GM06990 (cell line): Measurements from ENCODE around the gene ZNF705A.
"Not testable (repeated sequence)": the region's sequence is repeated elsewhere in the genome, so short reads cannot be mapped to it uniquely, and the experiment has no call there.

ENCODE experiments used
- DNase-seq: peaks from one replicate; pipeline ENCODE4 v3.0.0-alpha.2; 2011; ENCODE audit not compliant: insufficient read length; ENCODE audit errors: extremely low read depth
- H3K27me3 ChIP-seq: replicated peaks from 2 replicates; pipeline ENCODE4 v1.6.0; 2011; ENCODE audit warnings: low read length; ENCODE audit not compliant: control insufficient read depth, insufficient read depth
- H3K36me3 ChIP-seq: 2 replicates; pipeline ENCODE4 v1.5.1; 2011; ENCODE audit warnings: low read length; ENCODE audit not compliant: control insufficient read depth, insufficient read depth
- H3K4me3 ChIP-seq: replicated peaks from 2 replicates; pipeline ENCODE4 v1.5.1; 2011; ENCODE audit warnings: low read depth, mild to moderate bottlenecking, control low read depth, low read length
- CTCF ChIP-seq: IDR thresholded peaks from 2 replicates; pipeline ENCODE4 v1.5.1; 2011; ENCODE audit warnings: low read length, control low read depth, mild to moderate bottlenecking, inconsistent platforms; ENCODE audit not compliant: insufficient read depth, poor library complexity, severe bottlenecking

Gene ZNF705A

GRCh38 chr12:8222303-8222702 is 65.5 kb downstream of the ZNF705A start:
- H3K27me3 ChIP-seq, H3K36me3 ChIP-seq: not testable (repeated sequence)

GRCh38 chr12:8223646-8224045 is 66.8 kb downstream of the ZNF705A start:
- not testable (repeated sequence) for H3K27me3 ChIP-seq, DNase-seq, H3K36me3 ChIP-seq, H3K4me3 ChIP-seq

More at GRCh38 chr12:8222303-8222702, 65.5 kb downstream of the ZNF705A start:
- H3K4me3 ChIP-seq, DNase-seq: not testable (repeated sequence)

- H3K4me3 ChIP-seq, H3K27me3 ChIP-seq, DNase-seq, H3K36me3 ChIP-seq: not testable (repeated sequence)
Measured at GRCh38 chr12:8224782-8225181, 68.0 kb downstream of the ZNF705A start.

GRCh38 chr12:8226355-8226754 is 69.5 kb downstream of the ZNF705A start:
- no peak for TF ChIP-seq CTCF
- Histone ChIP-seq H3K4me3 (no peak overlapping the region; the same call in 1 of the 2 replicates), H3K36me3 (no peaks in the 10 kb centered on the region), H3K27me3 (no peaks in the 10 kb centered on the region)
- DNase-seq: no peak

GRCh38 chr12:8226992-8227731 is 70.3 kb downstream of the ZNF705A start, which contains the start of gene FAM90A1:
Gene FAM90A1, minus strand, starts transcription at chr12:8227618. Its CDS starts 2,786 bp downstream, at chr12:8224832.
- H3K4me3 ChIP-seq: peak within 1 kb of the TSS; percentile 59
- not testable (repeated sequence) for H3K36me3 ChIP-seq, H3K27me3 ChIP-seq
- DNase-seq: peak; percentile 54

- not testable (repeated sequence) for H3K36me3 ChIP-seq, DNase-seq, H3K27me3 ChIP-seq
- H3K4me3 ChIP-seq: peak overlapping the region; percentile 59
Measured at GRCh38 chr12:8227732-8228077, 70.9 kb downstream of the ZNF705A start.

- H3K27me3 ChIP-seq, H3K4me3 ChIP-seq, DNase-seq, H3K36me3 ChIP-seq: not testable (repeated sequence)
Measured at GRCh38 chr12:8228607-8229006, 71.8 kb downstream of the ZNF705A start.

- DNase-seq, H3K36me3 ChIP-seq: not testable (repeated sequence)
Measured at GRCh38 chr12:8229486-8229885, 72.7 kb downstream of the ZNF705A start.

More at GRCh38 chr12:8229486-8229885, 72.7 kb downstream of the ZNF705A start:
- H3K4me3 ChIP-seq, H3K27me3 ChIP-seq: not testable (repeated sequence)
